ENCODE results near the gene TCP11.

Gene TCP11

GRCh38 chr6:35105078-35105477, 36.1 kb downstream of the TCP11 start:
- Mint-ChIP-seq H3K4me3 (no peak overlapping the region), H3K36me3 (ENCODE audit: low read depth) (no peaks in the 10 kb centered on the region), H3K4me1 (ENCODE audit: low read depth) (no peaks in the 10 kb centered on the region), H3K9me3 (no peaks in the 10 kb centered on the region), H3K27ac (no peak overlapping the region), H3K27me3 (peaks cover 4% of the 10 kb centered on the region)

- Mint-ChIP-seq H3K27me3 (no peaks in the 10 kb centered on the region), H3K4me1 (ENCODE audit: low read depth) (no peaks in the 10 kb centered on the region), H3K4me3 (no peak overlapping the region), H3K27ac (no peak overlapping the region), H3K36me3 (ENCODE audit: low read depth) (no peaks in the 10 kb centered on the region), H3K9me3 (no peaks in the 10 kb centered on the region)
Observed at GRCh38 chr6:35099116-35099515, 42.0 kb downstream of the TCP11 start.

DNA sequence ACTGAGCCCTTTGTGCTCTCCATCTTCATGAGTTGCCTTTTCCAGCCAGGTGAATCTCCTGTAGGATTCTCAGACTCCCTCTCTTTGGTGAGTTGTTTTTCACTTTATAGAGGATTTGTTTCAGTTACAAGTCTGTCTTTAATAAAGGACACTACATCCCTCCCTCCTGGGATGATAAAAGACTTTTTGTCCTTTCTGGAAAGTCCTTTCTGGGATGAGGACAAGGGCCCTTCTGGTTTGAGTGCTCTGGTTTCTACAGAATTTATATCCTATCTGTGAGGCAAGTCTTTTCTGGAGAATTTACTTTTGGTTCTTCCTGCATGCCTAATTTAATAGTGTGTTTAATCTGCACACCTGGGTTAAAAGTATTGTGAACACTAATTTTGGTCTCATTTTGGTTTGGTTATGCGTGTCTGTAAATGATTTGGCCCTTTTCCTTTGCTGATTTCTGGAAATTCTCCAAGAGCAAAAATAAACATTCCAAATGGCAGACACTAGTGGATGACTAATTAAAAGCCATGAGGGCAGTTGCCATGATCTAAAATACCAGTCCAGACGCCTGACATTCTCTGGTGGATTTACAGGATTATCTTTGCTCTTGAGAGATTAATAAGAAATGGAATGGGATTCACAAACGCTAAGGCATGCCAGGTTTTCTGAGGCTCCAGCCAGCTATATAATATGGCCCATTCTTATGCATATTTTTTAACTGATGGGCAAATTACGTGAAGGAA, 44.8 kb downstream of the TCP11 start:
- no peaks in the 10 kb centered on the region for H3K9me3 Mint-ChIP-seq
- no peak overlapping the region for H3K4me3 Mint-ChIP-seq
- no peaks in the 10 kb centered on the region for H3K27me3 Mint-ChIP-seq
- H3K4me1 Mint-ChIP-seq (ENCODE audit: low read depth): no peaks in the 10 kb centered on the region
- no peaks in the 10 kb centered on the region for H3K36me3 Mint-ChIP-seq (ENCODE audit: low read depth)
- no peak overlapping the region for H3K27ac Mint-ChIP-seq

DNA sequence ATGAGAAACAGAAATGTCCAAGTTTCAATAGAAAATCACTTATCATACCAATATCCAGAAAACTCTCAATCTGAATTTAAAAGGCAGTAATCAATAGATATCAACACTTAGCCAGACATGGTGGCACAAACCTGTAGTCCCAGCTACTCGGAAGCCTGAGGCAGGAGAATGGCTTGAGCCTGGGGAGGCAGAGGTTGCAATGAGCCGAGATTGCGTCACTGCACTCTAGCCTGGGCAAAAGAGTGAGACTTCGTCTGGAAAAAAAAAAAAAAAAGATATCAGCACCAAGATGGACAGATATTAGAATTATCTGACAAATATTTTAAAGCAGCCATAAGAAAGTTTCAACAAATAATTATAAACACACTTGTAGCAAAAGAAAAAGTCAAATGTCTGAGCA, 47.0 kb downstream of the TCP11 start:
- no peaks in the 10 kb centered on the region for H3K9me3 Mint-ChIP-seq
- peaks cover 3% of the 10 kb centered on the region for H3K36me3 Mint-ChIP-seq (ENCODE audit: low read depth)
- H3K4me1 Mint-ChIP-seq (ENCODE audit: low read depth): no peaks in the 10 kb centered on the region
- H3K27me3 Mint-ChIP-seq: no peaks in the 10 kb centered on the region
- H3K4me3 Mint-ChIP-seq: no peak overlapping the region
- no peak overlapping the region for H3K27ac Mint-ChIP-seq

GRCh38 chr6:35093783-35094182, 47.4 kb downstream of the TCP11 start:
- no peak overlapping the region for H3K4me3 Mint-ChIP-seq
- no peaks in the 10 kb centered on the region for H3K27me3 Mint-ChIP-seq
- no peaks in the 10 kb centered on the region for H3K4me1 Mint-ChIP-seq (ENCODE audit: low read depth)
- H3K27ac Mint-ChIP-seq: no peak overlapping the region
- peaks cover 3% of the 10 kb centered on the region for H3K36me3 Mint-ChIP-seq (ENCODE audit: low read depth)
- H3K9me3 Mint-ChIP-seq: no peaks in the 10 kb centered on the region

- H3K4me1 Mint-ChIP-seq (ENCODE audit: low read depth): no peaks in the 10 kb centered on the region
- no peaks in the 10 kb centered on the region for H3K9me3 Mint-ChIP-seq
- no peak overlapping the region for H3K4me3 Mint-ChIP-seq
- H3K27me3 Mint-ChIP-seq: no peaks in the 10 kb centered on the region
- peaks cover 3% of the 10 kb centered on the region for H3K36me3 Mint-ChIP-seq (ENCODE audit: low read depth)
- H3K27ac Mint-ChIP-seq: no peak overlapping the region
Observed at GRCh38 chr6:35093118-35093445, 48.1 kb downstream of the TCP11 start.

GRCh38 chr6:35092362-35093117, 48.6 kb downstream of the TCP11 start:
- Mint-ChIP-seq H3K9me3 (no peaks in the 10 kb centered on the region), H3K4me3 (no peak overlapping the region), H3K36me3 (ENCODE audit: low read depth) (peaks cover 3% of the 10 kb centered on the region), H3K27me3 (no peaks in the 10 kb centered on the region), H3K27ac (no peak overlapping the region), H3K4me1 (ENCODE audit: low read depth) (no peaks in the 10 kb centered on the region)

DNA sequence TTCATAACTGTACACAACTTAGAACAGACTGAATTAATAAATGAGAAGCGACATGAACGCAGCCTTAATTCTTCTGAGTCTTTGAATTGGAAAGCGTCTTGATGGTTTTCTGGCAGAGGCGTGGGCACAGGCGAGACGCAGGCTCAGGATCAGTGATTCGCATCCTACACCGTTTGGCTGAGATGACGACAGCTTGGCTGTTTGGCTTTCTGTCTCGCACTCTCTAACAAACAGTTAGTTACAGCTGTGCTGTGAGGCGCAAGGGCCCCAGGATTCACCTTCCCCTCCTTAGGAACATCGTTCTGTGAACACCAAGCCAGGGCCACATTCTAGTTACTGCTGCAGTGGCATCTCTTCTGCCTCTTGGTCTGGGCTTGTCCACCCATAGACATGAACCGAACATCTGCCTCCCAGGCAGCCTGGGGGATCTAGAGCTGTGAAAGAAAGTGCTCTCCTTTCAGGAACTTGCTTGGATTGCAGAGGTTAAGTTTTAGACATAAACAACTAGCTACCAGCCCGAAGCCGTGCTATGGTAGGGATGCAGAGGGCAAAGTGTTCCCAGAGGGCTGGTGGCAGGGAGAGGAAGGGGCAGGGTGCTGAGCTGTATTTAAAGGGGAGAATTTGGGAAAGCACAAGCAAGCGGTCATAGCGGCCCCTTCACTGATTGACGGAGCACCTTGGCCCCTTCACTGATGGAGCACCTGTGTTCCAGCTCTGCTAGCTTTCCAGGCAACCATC, 49.6 kb downstream of the TCP11 start:
- H3K27ac Mint-ChIP-seq: no peak overlapping the region
- no peaks in the 10 kb centered on the region for H3K9me3 Mint-ChIP-seq
- no peaks in the 10 kb centered on the region for H3K4me1 Mint-ChIP-seq (ENCODE audit: low read depth)
- peaks cover 7% of the 10 kb centered on the region for H3K36me3 Mint-ChIP-seq (ENCODE audit: low read depth)
- no peaks in the 10 kb centered on the region for H3K27me3 Mint-ChIP-seq
- no peak overlapping the region for H3K4me3 Mint-ChIP-seq

DNA sequence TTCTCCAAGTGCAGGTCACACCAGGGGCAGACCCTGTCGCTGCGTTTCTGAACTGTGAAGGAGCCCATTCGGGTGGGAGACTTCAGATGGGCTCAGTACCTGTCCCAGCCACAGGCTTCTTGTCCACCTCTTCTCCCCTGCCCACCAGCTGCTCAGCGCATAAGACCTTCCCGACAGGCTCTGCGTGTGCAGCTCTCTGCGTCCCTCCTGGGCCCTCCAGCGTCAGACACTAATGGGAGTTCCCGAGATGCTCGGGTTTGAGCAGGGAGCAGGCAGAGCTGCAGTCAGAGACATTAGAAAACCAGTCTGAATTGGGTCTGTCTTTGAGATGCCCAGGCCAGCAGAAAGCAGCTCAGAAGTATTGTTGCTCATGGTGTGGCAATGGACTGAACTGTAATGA, 50.4 kb downstream of the TCP11 start:
- no peaks in the 10 kb centered on the region for H3K4me1 Mint-ChIP-seq (ENCODE audit: low read depth)
- H3K27ac Mint-ChIP-seq: no peak overlapping the region
- peaks cover 12% of the 10 kb centered on the region for H3K36me3 Mint-ChIP-seq (ENCODE audit: low read depth)
- no peak overlapping the region for H3K4me3 Mint-ChIP-seq
- no peaks in the 10 kb centered on the region for H3K9me3 Mint-ChIP-seq
- H3K27me3 Mint-ChIP-seq: no peaks in the 10 kb centered on the region

- Mint-ChIP-seq H3K4me3 (no peak overlapping the region), H3K27me3 (no peaks in the 10 kb centered on the region), H3K36me3 (ENCODE audit: low read depth) (peaks cover 15% of the 10 kb centered on the region), H3K9me3 (no peaks in the 10 kb centered on the region), H3K4me1 (ENCODE audit: low read depth) (no peaks in the 10 kb centered on the region), H3K27ac (no peak overlapping the region)
Observed at GRCh38 chr6:35089935-35090505, 51.1 kb downstream of the TCP11 start.

DNA sequence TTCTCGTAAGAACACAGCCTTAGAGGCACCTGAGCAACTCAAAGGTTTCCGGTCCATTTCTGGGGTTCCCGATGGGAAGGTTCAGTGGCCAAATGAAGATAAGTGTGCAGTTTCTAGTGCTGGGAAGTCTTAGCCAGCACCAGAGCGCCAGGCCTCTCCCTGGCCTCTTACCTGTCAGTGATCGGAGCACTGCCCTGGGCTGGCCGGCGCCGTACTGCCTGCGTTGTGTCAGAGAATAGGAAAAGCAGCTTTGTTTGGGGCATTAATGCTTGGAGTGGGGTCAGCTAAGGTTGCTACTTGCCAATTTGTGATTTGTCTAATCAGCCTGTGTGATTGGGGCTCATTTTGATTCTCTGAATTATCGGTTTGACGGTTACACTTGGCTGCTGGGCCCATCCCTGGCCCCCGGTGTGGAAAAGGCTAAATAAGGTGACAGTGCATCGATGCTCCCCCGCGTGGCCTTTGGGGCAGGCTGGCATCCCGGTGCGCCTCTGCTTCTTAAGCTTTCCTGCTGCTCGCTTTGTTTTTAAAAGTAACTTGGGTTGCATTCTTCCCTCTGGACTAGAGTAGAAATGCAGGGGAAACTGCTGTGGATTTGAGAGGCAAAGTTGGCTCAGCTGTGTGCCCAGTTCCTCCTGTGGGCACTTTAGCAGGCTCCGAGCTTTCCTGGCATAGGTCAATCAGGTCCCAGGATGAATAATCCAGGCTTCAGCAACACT, 51.8 kb downstream of the TCP11 start:
- H3K9me3 Mint-ChIP-seq: no peaks in the 10 kb centered on the region
- H3K27ac Mint-ChIP-seq: no peak overlapping the region
- H3K4me3 Mint-ChIP-seq: no peak overlapping the region
- no peaks in the 10 kb centered on the region for H3K4me1 Mint-ChIP-seq (ENCODE audit: low read depth)
- no peaks in the 10 kb centered on the region for H3K27me3 Mint-ChIP-seq
- peaks cover 15% of the 10 kb centered on the region for H3K36me3 Mint-ChIP-seq (ENCODE audit: low read depth)

DNA sequence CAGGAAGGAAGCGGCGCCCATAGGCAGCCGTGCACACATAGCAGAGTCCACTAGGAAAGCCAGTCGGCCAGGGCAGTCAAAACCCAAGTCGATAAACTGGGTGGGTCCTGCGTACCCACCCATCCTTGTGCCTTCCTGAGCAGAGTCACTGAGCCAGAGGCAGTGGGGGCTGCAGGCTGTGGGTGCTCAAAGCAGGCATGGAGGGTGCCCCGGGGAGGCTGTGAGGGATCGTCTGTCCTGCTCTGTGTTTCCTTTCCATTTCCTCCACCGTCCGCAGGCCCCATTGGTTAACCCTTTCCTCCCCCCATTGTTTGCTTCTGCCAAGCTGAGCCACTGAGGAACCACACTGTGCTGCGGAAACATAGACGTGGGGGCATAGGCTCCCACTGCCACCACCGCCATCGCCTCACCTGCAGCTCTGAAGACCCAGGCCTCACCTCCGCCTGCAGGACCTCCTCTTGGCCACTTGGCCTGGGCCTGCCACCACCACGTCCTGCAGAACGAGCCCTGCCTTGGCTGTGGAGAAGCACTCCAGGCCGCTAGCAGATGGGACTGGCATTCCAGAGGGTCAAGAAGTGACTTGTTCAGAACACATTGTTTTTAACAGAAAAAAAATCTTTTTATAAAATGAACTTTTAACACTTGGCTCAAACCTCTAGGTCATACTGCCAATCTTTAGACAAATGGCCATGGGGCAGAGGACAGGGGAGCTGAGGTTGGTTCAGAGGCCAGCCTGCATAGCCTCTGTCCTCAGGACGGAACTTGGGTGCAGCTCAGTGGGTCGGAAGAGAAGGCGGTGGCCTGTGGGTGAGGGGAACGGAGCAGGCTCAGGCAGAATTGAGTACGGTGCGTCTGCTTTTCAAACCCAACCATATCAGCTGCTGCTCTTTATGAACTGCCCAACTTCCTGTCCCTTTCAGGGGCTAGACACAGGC, 52.6 kb downstream of the TCP11 start:
- Mint-ChIP-seq H3K27ac (no peak overlapping the region), H3K4me3 (no peak overlapping the region), H3K4me1 (ENCODE audit: low read depth) (no peaks in the 10 kb centered on the region), H3K9me3 (no peaks in the 10 kb centered on the region), H3K27me3 (no peaks in the 10 kb centered on the region), H3K36me3 (ENCODE audit: low read depth) (peaks cover 15% of the 10 kb centered on the region)

- Mint-ChIP-seq H3K9me3 (no peaks in the 10 kb centered on the region), H3K36me3 (ENCODE audit: low read depth) (peaks cover 15% of the 10 kb centered on the region), H3K27me3 (no peaks in the 10 kb centered on the region), H3K4me3 (no peak overlapping the region), H3K4me1 (ENCODE audit: low read depth) (no peaks in the 10 kb centered on the region), H3K27ac (no peak overlapping the region)
Observed at GRCh38 chr6:35087361-35088280, 53.5 kb downstream of the TCP11 start.

Data from stimulated activated naive CD8-positive, alpha-beta T cell treated with anti-CD3 and anti-CD28 coated beads, Interleukin-15, Interleukin-2, amounts not matched to agents 100 ng/mL and 50 ng/mL, for 24 hours (primary cell).